GM18951 (cell line): ENCODE results near the gene BBOF1.

Experiments used
- POLR2A ChIP-seq: IDR thresholded peaks from 4 replicates; pipeline ENCODE4 v1.6.1; 2011; ENCODE audit warnings: mild to moderate bottlenecking; ENCODE audit not compliant: insufficient read length, insufficient read depth; ENCODE audit errors: extremely low read depth
- in situ Hi-C: fragments of 300-500 bp; cut with MboI; formaldehyde crosslinking; loops from one replicate; pipeline ENCODE4 v1.12.0; 2022; ENCODE audit warnings: low sequenced_read_pairs, mixed read lengths, inconsistent platforms; ENCODE audit not compliant: unreplicated experiment

Gene BBOF1

GRCh38 chr14:74048281-74048680, 29.1 kb downstream of the BBOF1 start:
- TF ChIP-seq POLR2A = no peak
- in situ Hi-C loops = loop anchor here (25.0 kb wide), 1 partner anchor 536 kb away; no protein-coding TSS in a partner anchor

GRCh38 chr14:74049876-74050495, 30.8 kb downstream of the BBOF1 start:
- no peak for TF ChIP-seq POLR2A
- in situ Hi-C loops = loop anchor here (25.0 kb wide), 1 partner anchor 538 kb away; no protein-coding TSS in a partner anchor

GRCh38 chr14:74062809-74063150, 43.6 kb downstream of the BBOF1 start:
- no peak for TF ChIP-seq POLR2A
- in situ Hi-C loops = no loop called here

- no peak for TF ChIP-seq POLR2A
- in situ Hi-C loops = no loop called here
These were observed 45.3 kb downstream of the BBOF1 start for GRCh38 chr14:74064426-74064825.

- TF ChIP-seq POLR2A = no peak
- in situ Hi-C loops = no loop called here
These were observed 45.7 kb downstream of the BBOF1 start for GRCh38 chr14:74064883-74065282.

GRCh38 chr14:74065746-74066575, 46.8 kb downstream of the BBOF1 start:
- in situ Hi-C loops = no loop called here
- TF ChIP-seq POLR2A = no peak

- no peak for TF ChIP-seq POLR2A
- in situ Hi-C loops = no loop called here
These were observed 58.3 kb downstream of the BBOF1 start for GRCh38 chr14:74077401-74077800.

- TF ChIP-seq POLR2A = no peak
These were observed 61.8 kb downstream of the BBOF1 start for GRCh38 chr14:74080820-74081460.

GRCh38 chr14:74081491-74081890, 62.3 kb downstream of the BBOF1 start:
- TF ChIP-seq POLR2A = no peak
- in situ Hi-C loops = no loop called here

More at GRCh38 chr14:74080820-74081460, 61.8 kb downstream of the BBOF1 start:
- in situ Hi-C loops = no loop called here

- in situ Hi-C loops = no loop called here
- TF ChIP-seq POLR2A = no peak
These were observed 64.0 kb downstream of the BBOF1 start for GRCh38 chr14:74083161-74083560.

- in situ Hi-C loops = no loop called here
- TF ChIP-seq POLR2A = no peak
These were observed 64.7 kb downstream of the BBOF1 start for GRCh38 chr14:74083784-74084276.

GRCh38 chr14:74084277-74085046, 65.3 kb downstream of the BBOF1 start, which contains the start of the genes ALDH6A1 and LIN52:
TSS of gene ALDH6A1 (minus strand) at chr14:74084453. CDS start at chr14:74084394, 59 bp downstream.
TSS of gene LIN52 (plus strand) at chr14:74084956. CDS start at chr14:74084975, 19 bp downstream.
- TF ChIP-seq POLR2A = peak; percentile 69
- in situ Hi-C loops = no loop called here
